HCT116 (cell line): ENCODE data around the gene SH3D19. TPM values are rescaled to one million over a fixed set of nuclear protein-coding genes. Genes with fewer than 3 reads are reported as not detected.

Experiments
- ATAC-seq: fragments of 200-7000 bp; cut with Tn5 transposase; 2 replicates; pipeline ENCODE4 v1.9.1; 2020; ENCODE audit warnings: mild to moderate bottlenecking, moderate library complexity
- BruUV-seq: library from RNA; stranded (reverse); fragments of 400-500 nt; replicated peaks from 2 replicates; lab custom pipeline; 2021; lab: Mats Ljungman, UMichigan
- CTCF ChIA-PET: fragments of 300-600 bp; sonication (Branson Sonifier 250); formaldehyde crosslinking; loops from one replicate; lab custom pipeline; 2021; ENCODE audit warnings: antibody characterized with exemption; lab: Charles Lee
- POLR2A ChIA-PET: fragments of 300-600, 350-600 bp; sonication (Branson Sonifier 250); formaldehyde crosslinking; loops from one replicate; lab custom pipeline; 2021; ENCODE audit warnings: antibody characterized with exemption; lab: Charles Lee
- RAD21 ChIA-PET, 2 experiments: fragments of 300-600 bp; sonication (Branson Sonifier 250); formaldehyde crosslinking; loops; one replicate each; lab custom pipeline; 2023; ENCODE audit warnings: low total read pairs in 2 of 2; ENCODE audit not compliant: uncharacterized antibody in 2 of 2, unreplicated experiment in 2 of 2, low non-redundant PET in 1 of 2; lab: Charles Lee
- DNase-seq: peaks from one replicate; pipeline ENCODE4 v3.0.0-alpha.2; 2010; ENCODE audit warnings: low read depth, low spot score
- H2AFZ ChIP-seq: fragments of 200-600 bp; shearing (Covaris generic), sonication (generic); 2 replicates; pipeline ENCODE4 v1.6.1; 2017; ENCODE audit warnings: low read depth, mixed run types, mixed read lengths, antibody characterized with exemption, low read length; ENCODE audit not compliant: poor library complexity, severe bottlenecking
- H3K27ac ChIP-seq: 2 replicates; pipeline ENCODE4 v1.5.1; 2012; ENCODE audit warnings: low read depth, low read length
- H3K27me3 ChIP-seq: fragments of 200-600 bp; sonication (generic); 2 replicates; pipeline ENCODE4 v1.6.1; 2016; ENCODE audit warnings: mixed run types, low read length, mixed read lengths; ENCODE audit not compliant: insufficient read depth
- H3K36me3 ChIP-seq, 2 experiments: fragments of 200-500 bp in 1 of 2; fragments of 200-600 bp in 1 of 2; sonication (Bioruptor generic) in 1 of 2; sonication (generic) in 1 of 2; 2 replicates each; pipeline versions ENCODE4 v1.5.1 to v1.6.1; 2014 to 2016; ENCODE audit warnings: low read length in 2 of 2, inconsistent platforms in 1 of 2, mixed read lengths in 1 of 2, mixed run types in 1 of 2; ENCODE audit not compliant: insufficient read depth in 2 of 2, control insufficient read depth in 1 of 2
- H3K4me1 ChIP-seq, 2 experiments: fragments of 200-600 bp in 1 of 2; sonication (generic) in 1 of 2; 2 replicates each; pipeline versions ENCODE4 v1.5.1 to v1.6.1; 2012 to 2017; ENCODE audit warnings: low read length in 2 of 2, inconsistent platforms in 1 of 2, mild to moderate bottlenecking in 1 of 2, mixed read lengths in 1 of 2, mixed run types in 1 of 2, moderate library complexity in 1 of 2; ENCODE audit not compliant: insufficient read depth in 2 of 2, control insufficient read depth in 1 of 2
- H3K4me2 ChIP-seq: fragments of 200-600 bp; sonication (generic); 2 replicates; pipeline ENCODE4 v1.6.1; 2017; ENCODE audit warnings: mixed run types, low read length, mixed read lengths
- H3K4me3 ChIP-seq, 2 experiments: fragments of 200-600 bp in 1 of 2; sonication (generic) in 1 of 2; replicated peaks in 1 of 2; 2 replicates each; pipeline ENCODE4 v1.5.1; 2011 to 2016; ENCODE audit warnings: low read length in 2 of 2, control low read depth in 1 of 2, low read depth in 1 of 2, mild to moderate bottlenecking in 1 of 2, mixed read lengths in 1 of 2, mixed run types in 1 of 2
- H3K79me2 ChIP-seq: fragments of 200-600 bp; sonication (generic); 2 replicates; pipeline ENCODE4 v1.6.1; 2017; ENCODE audit warnings: mild to moderate bottlenecking, mixed run types, low read length, moderate library complexity, mixed read lengths; ENCODE audit not compliant: insufficient read depth
- H3K9ac ChIP-seq: fragments of 200-600 bp; sonication (generic); 2 replicates; pipeline ENCODE4 v1.6.1; 2016; ENCODE audit warnings: low read length, mixed read lengths
- H3K9me2 ChIP-seq: fragments of 200-600 bp; sonication (generic), shearing (Covaris generic); 2 replicates; pipeline ENCODE4 v1.6.1; 2017; ENCODE audit warnings: mixed run types, mild to moderate bottlenecking, moderate library complexity; ENCODE audit not compliant: insufficient read depth
- H3K9me3 ChIP-seq, 2 experiments: fragments of 200-500 bp in 1 of 2; fragments of 200-600 bp in 1 of 2; sonication (Bioruptor generic) in 1 of 2; sonication (generic) in 1 of 2; 2 replicates each; pipeline ENCODE4 v1.6.1; 2014 to 2017; ENCODE audit warnings: low read length in 2 of 2, mixed read lengths in 2 of 2, inconsistent platforms in 1 of 2, low read depth in 1 of 2, mild to moderate bottlenecking in 1 of 2, mixed run types in 1 of 2, moderate library complexity in 1 of 2; ENCODE audit not compliant: control insufficient read depth in 1 of 2, insufficient read depth in 1 of 2
- H4K20me1 ChIP-seq: fragments of 200-600 bp; sonication (generic), shearing (Covaris generic); 2 replicates; pipeline ENCODE4 v1.6.1; 2017; ENCODE audit warnings: mixed run types, mild to moderate bottlenecking, moderate library complexity; ENCODE audit not compliant: insufficient read depth
- ATF3 ChIP-seq: IDR thresholded peaks from 2 replicates; pipeline ENCODE4 v1.6.1; 2012
- CBX3 ChIP-seq: IDR thresholded peaks from 2 replicates; pipeline ENCODE4 v1.6.1; 2012; ENCODE audit warnings: low read depth
- EGR1 ChIP-seq: IDR thresholded peaks from 2 replicates; pipeline ENCODE4 v1.6.1; 2012; ENCODE audit warnings: low read depth
- ELF1 ChIP-seq: IDR thresholded peaks from 2 replicates; pipeline ENCODE4 v1.6.1; 2012; ENCODE audit warnings: low read depth, borderline replicate concordance
- EZH2 ChIP-seq: fragments of 200-600 bp; sonication (generic); IDR thresholded peaks from 2 replicates; pipeline ENCODE4 v1.6.1; 2017; ENCODE audit warnings: antibody characterized with exemption, mixed run types
- EZH2phosphoT487 ChIP-seq: fragments of 200-600 bp; IDR thresholded peaks from 2 replicates; pipeline ENCODE4 v1.6.1; 2018; ENCODE audit warnings: antibody characterized with exemption, borderline replicate concordance
- FOSL1 ChIP-seq: IDR thresholded peaks from 2 replicates; pipeline ENCODE4 v1.6.1; 2012; ENCODE audit warnings: low read depth
- JUND ChIP-seq: IDR thresholded peaks from 2 replicates; pipeline ENCODE4 v1.6.1; 2012
- POLR2A ChIP-seq: IDR thresholded peaks from 2 replicates; pipeline ENCODE4 v1.7.0; 2011; ENCODE audit warnings: borderline replicate concordance; ENCODE audit not compliant: insufficient read depth, insufficient read length; ENCODE audit errors: extremely low read depth
- SIN3A ChIP-seq: IDR thresholded peaks from 2 replicates; pipeline ENCODE4 v1.6.1; 2012; ENCODE audit warnings: low read depth
- SP1 ChIP-seq: IDR thresholded peaks from 2 replicates; pipeline ENCODE4 v1.6.1; 2012; ENCODE audit warnings: low read depth
- SRF ChIP-seq: IDR thresholded peaks from 2 replicates; pipeline ENCODE4 v1.6.1; 2012; ENCODE audit warnings: low read depth
- YY1 ChIP-seq: IDR thresholded peaks from 2 replicates; pipeline ENCODE4 v1.6.1; 2011; ENCODE audit warnings: low read length, low read depth, moderate library complexity, mild to moderate bottlenecking; ENCODE audit not compliant: insufficient replicate concordance; ENCODE audit errors: extremely low read depth
- ZBTB33 ChIP-seq: IDR thresholded peaks from 2 replicates; pipeline ENCODE4 v1.6.1; 2011; ENCODE audit warnings: mild to moderate bottlenecking, low read length, moderate library complexity; ENCODE audit not compliant: insufficient replicate concordance; ENCODE audit errors: extremely low read depth
- ZNF274 ChIP-seq: fragments of 200-500 bp; sonication (Bioruptor generic); IDR thresholded peaks from 2 replicates; pipeline ENCODE4 v1.6.1; 2014; ENCODE audit warnings: mild to moderate bottlenecking, low read depth, low read length, inconsistent platforms
- intact Hi-C: fragments of 100-400 bp; cut with micrococcal nuclease; formaldehyde crosslinking; loops from 2 replicates; pipeline ENCODE4 v1.10.0; 2022
- total RNA-seq: library from RNA; stranded (reverse); gene quantifications from one replicate; pipeline ENCODE4 v1.2.1, GENCODE V29; 2021; ENCODE audit not compliant: unreplicated experiment

SH3D19 gene
- total RNA-seq, 1 experiment from 2014 or later: 37.5 TPM

- Histone ChIP-seq H3K9me2 (no peaks in the 10 kb centered on the region), H3K36me3 (no peaks in the 10 kb centered on the region), H3K9ac (no peak overlapping the region), H3K27me3 (no peaks in the 10 kb centered on the region), H3K4me3 (no peak overlapping the region), H3K4me2 (no peak overlapping the region), H4K20me1 (no peaks in the 10 kb centered on the region), H2AFZ (no peak overlapping the region), H3K27ac (no peak overlapping the region), H3K9me3 (no peaks in the 10 kb centered on the region), H3K4me1 (no peaks in the 10 kb centered on the region), H3K79me2 (0 out of 2 replicates have a peak, but pooled peaks cover 3% of the 10 kb centered on the region)
- ChIA-PET CTCF (no interaction called here), RAD21 (no interaction called here), POLR2A (no interaction called here)
- intact Hi-C loops: no loop called here
- no peak for ATAC-seq
- DNase-seq: no peak
- BruUV-seq: no TSS peak
- TF ChIP-seq POLR2A (no peak), CBX3 (no peak), ZBTB33 (no peak), ATF3 (no peak), EGR1 (no peak), SRF (no peak)
These were observed 57.4 kb downstream of the SH3D19 start for GRCh38 chr4:151267822-151268535.

GRCh38 chr4:151267104-151267503 is 58.3 kb downstream of the SH3D19 start:
- Histone ChIP-seq H3K9me3 (no peaks in the 10 kb centered on the region), H3K27ac (no peak overlapping the region), H3K9ac (no peak overlapping the region), H3K79me2 (0 out of 2 replicates have a peak, but pooled peaks cover 3% of the 10 kb centered on the region), H3K36me3 (no peaks in the 10 kb centered on the region), H3K9me2 (no peaks in the 10 kb centered on the region), H4K20me1 (no peaks in the 10 kb centered on the region), H3K4me1 (no peaks in the 10 kb centered on the region), H3K27me3 (no peaks in the 10 kb centered on the region), H3K4me3 (no peak overlapping the region), H3K4me2 (no peak overlapping the region), H2AFZ (no peak overlapping the region)
- RAD21 ChIA-PET: no interaction called here
- DNase-seq (no peak), ATAC-seq (no peak)
- CTCF ChIA-PET: no interaction called here
- BruUV-seq: no TSS peak
- intact Hi-C loops: no loop called here
- POLR2A ChIA-PET: no interaction called here
- no peak for TF ChIP-seq CBX3
- no peak for TF ChIP-seq JUND
- no peak for TF ChIP-seq FOSL1
- TF ChIP-seq EZH2: no peak
- TF ChIP-seq SP1: no peak
- TF ChIP-seq YY1: no peak
- no peak for TF ChIP-seq ZBTB33
- no peak for TF ChIP-seq ZNF274
- TF ChIP-seq EGR1: no peak
- no peak for TF ChIP-seq EZH2phosphoT487
- TF ChIP-seq ELF1: no peak
- no peak for TF ChIP-seq POLR2A
- no peak for TF ChIP-seq ATF3
- no peak for TF ChIP-seq SIN3A
